GM12865 (cell line): Measurements from ENCODE around the gene FGF19.

ENCODE experiments used
- DNase-seq: peaks from one replicate; pipeline ENCODE4 v3.0.0; 2010; ENCODE audit warnings: low read depth
- H3K4me3 ChIP-seq: 2 replicates; pipeline ENCODE4 v1.5.1; 2011; ENCODE audit warnings: mild to moderate bottlenecking, low read depth, low read length, control low read depth
- CTCF ChIP-seq: IDR thresholded peaks from 2 replicates; pipeline ENCODE4 v1.5.1; 2011; ENCODE audit warnings: low read length, control low read depth, low read depth, inconsistent platforms; ENCODE audit not compliant: insufficient read depth; ENCODE audit errors: missing control alignments

Gene FGF19

DNA sequence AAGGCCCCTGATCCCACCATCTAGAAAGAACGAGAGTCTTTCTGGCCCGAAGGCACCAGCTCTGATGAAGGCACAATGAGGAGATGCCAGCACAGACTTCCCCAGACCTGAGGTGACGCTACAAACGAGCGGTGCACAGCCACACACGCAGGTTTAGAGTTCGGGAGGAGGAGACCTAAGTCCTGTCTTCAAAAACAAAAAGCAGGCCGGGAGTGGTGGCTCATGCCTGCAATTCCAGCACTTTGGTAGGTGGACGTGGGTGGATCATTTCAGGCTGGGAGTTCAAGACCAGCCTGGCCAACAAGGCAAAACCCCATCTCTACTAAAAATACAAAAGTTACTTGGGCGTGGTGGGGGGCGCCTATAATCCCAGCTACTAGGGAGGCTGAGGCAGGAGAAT is 38.2 kb downstream of the FGF19 start:
- TF ChIP-seq CTCF = no peak
- DNase-seq = no peak
- H3K4me3 ChIP-seq = no peak overlapping the region

GRCh38 chr11:69664901-69665300 is 38.9 kb downstream of the FGF19 start:
- DNase-seq = no peak
- no peak for TF ChIP-seq CTCF
- no peak overlapping the region for H3K4me3 ChIP-seq

GRCh38 chr11:69664103-69664775 is 39.6 kb downstream of the FGF19 start:
- no peak for TF ChIP-seq CTCF
- DNase-seq = no peak
- H3K4me3 ChIP-seq = no peak overlapping the region

DNA sequence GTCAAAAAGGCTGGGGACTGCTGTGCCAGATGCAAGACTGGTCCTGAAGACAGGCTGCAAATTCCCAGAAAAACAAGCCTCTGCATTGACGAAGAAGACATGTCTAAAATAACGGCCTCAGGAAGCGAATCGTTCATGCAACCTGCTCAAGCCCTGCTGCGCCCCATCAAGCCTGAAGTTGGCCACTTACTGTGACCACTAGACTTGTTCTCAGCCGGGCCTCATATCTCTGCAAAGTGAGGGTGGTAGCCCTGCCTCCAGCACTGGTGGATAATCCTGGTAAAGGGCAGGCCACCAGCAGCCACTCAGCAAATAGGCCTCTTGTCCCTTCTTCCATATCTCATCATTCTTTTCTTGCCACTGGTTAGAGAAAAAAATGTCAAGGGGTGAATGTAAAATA is 40.5 kb downstream of the FGF19 start:
- DNase-seq = no peak
- no peak for TF ChIP-seq CTCF
- H3K4me3 ChIP-seq = no peak overlapping the region

GRCh38 chr11:69662806-69663205 is 41.0 kb downstream of the FGF19 start:
- DNase-seq = no peak
- no peak overlapping the region for H3K4me3 ChIP-seq
- TF ChIP-seq CTCF = no peak

- H3K4me3 ChIP-seq = no peak overlapping the region
- DNase-seq = no peak
- TF ChIP-seq CTCF = no peak
Measured at GRCh38 chr11:69662021-69662698, 41.7 kb downstream of the FGF19 start.

- no peak for TF ChIP-seq CTCF
- no peak for DNase-seq
- H3K4me3 ChIP-seq = no peak overlapping the region
Measured at GRCh38 chr11:69661413-69661715, 42.5 kb downstream of the FGF19 start.
